HG02870 (cell line): ENCODE results near the gene OPA1.

Experiments
- ATAC-seq: cut with Tn5 transposase; IDR thresholded peaks from one replicate; pipeline ENCODE4 v1.9.1; 2021; ENCODE audit warnings: mild to moderate bottlenecking, moderate library complexity; ENCODE audit not compliant: unreplicated experiment

Gene OPA1

GRCh38 chr3:193701953-193702635 lies 109.1 kb downstream of the OPA1 start:
- peak; percentile 56 for ATAC-seq

GRCh38 chr3:193702967-193703366 lies 110.0 kb downstream of the OPA1 start:
- no peak for ATAC-seq

- no peak for ATAC-seq
Observed at GRCh38 chr3:193704431-193704830, 111.4 kb downstream of the OPA1 start.

- no peak for ATAC-seq
Observed at GRCh38 chr3:193708270-193708669, 115.3 kb downstream of the OPA1 start.

GRCh38 chr3:193710286-193711165 lies 117.5 kb downstream of the OPA1 start:
- no peak for ATAC-seq

- no peak for ATAC-seq
Observed at GRCh38 chr3:193711166-193711485, 118.1 kb downstream of the OPA1 start.

- no peak for ATAC-seq
Observed at GRCh38 chr3:193711523-193711963, 118.5 kb downstream of the OPA1 start.

- ATAC-seq = no peak
Observed at GRCh38 chr3:193711964-193712598, 119.1 kb downstream of the OPA1 start.

- no peak for ATAC-seq
Observed at GRCh38 chr3:193712938-193713337, 119.9 kb downstream of the OPA1 start.

- ATAC-seq = no peak
Observed at GRCh38 chr3:193714523-193715137, 121.6 kb downstream of the OPA1 start.

GRCh38 chr3:193716150-193716549 lies 123.1 kb downstream of the OPA1 start:
- ATAC-seq = no peak

- no peak for ATAC-seq
Observed at GRCh38 chr3:193719735-193720134, 126.7 kb downstream of the OPA1 start.

GRCh38 chr3:193720169-193720568 lies 127.2 kb downstream of the OPA1 start:
- ATAC-seq = no peak

GRCh38 chr3:193722566-193722965 lies 129.6 kb downstream of the OPA1 start:
- no peak for ATAC-seq

- no peak for ATAC-seq
Observed at GRCh38 chr3:193727089-193727488, 134.1 kb downstream of the OPA1 start.

GRCh38 chr3:193728429-193729087 lies 135.6 kb downstream of the OPA1 start:
- ATAC-seq = no peak

- no peak for ATAC-seq
Observed at GRCh38 chr3:193729088-193729465, 136.1 kb downstream of the OPA1 start.

GRCh38 chr3:193729601-193730000 lies 136.6 kb downstream of the OPA1 start:
- ATAC-seq = no peak

- ATAC-seq = no peak
Observed at GRCh38 chr3:193730511-193730910, 137.5 kb downstream of the OPA1 start.

- no peak for ATAC-seq
Observed at GRCh38 chr3:193730976-193731375, 138.0 kb downstream of the OPA1 start.

- ATAC-seq = no peak
Observed at GRCh38 chr3:193731656-193732055, 138.6 kb downstream of the OPA1 start.
